ENCODE measurements around the gene LDB3. TPM values are rescaled to one million over a fixed set of nuclear protein-coding genes. Genes with fewer than 3 reads are reported as not detected.

Gene LDB3
- total RNA-seq, 2 experiments from 2014 or later, result not detected

- peaks cover 2% of the 10 kb centered on the region for H3K4me1 Mint-ChIP-seq
- H3K36me3 Mint-ChIP-seq, result no peaks in the 10 kb centered on the region
- H3K9me3 Mint-ChIP-seq, result no peaks in the 10 kb centered on the region
- POLR2A ChIA-PET, result no interaction called here
- no peak overlapping the region for H3K4me3 Mint-ChIP-seq
- ATAC-seq (ENCODE audit: low read depth) (no peak), DNase-seq (no peak)
- no peaks in the 10 kb centered on the region for H3K27me3 Mint-ChIP-seq
- H3K27ac Mint-ChIP-seq, result no peak overlapping the region
Observed at GRCh38 chr10:86678999-86679792, 10.9 kb downstream of the LDB3 start.

- POLR2A ChIA-PET, result no interaction called here
- H3K4me1 Mint-ChIP-seq, result peaks cover 2% of the 10 kb centered on the region
- no peaks in the 10 kb centered on the region for H3K9me3 Mint-ChIP-seq
- no peaks in the 10 kb centered on the region for H3K36me3 Mint-ChIP-seq
- no peaks in the 10 kb centered on the region for H3K27me3 Mint-ChIP-seq
- no peak overlapping the region for H3K27ac Mint-ChIP-seq
- no peak overlapping the region for H3K4me3 Mint-ChIP-seq
- ATAC-seq (ENCODE audit: low read depth) (no peak), DNase-seq (no peak)
Observed at GRCh38 chr10:86681047-86681446, 12.7 kb downstream of the LDB3 start.

GRCh38 chr10:86681722-86682386, 13.5 kb downstream of the LDB3 start:
- DNase-seq (no peak), ATAC-seq (ENCODE audit: low read depth) (no peak)
- Mint-ChIP-seq H3K4me3 (no peak overlapping the region), H3K36me3 (no peaks in the 10 kb centered on the region), H3K9me3 (no peaks in the 10 kb centered on the region), H3K27me3 (no peaks in the 10 kb centered on the region), H3K4me1 (peaks cover 2% of the 10 kb centered on the region), H3K27ac (no peak overlapping the region)
- POLR2A ChIA-PET, result no interaction called here

- Mint-ChIP-seq H3K4me3 (no peak overlapping the region), H3K9me3 (no peaks in the 10 kb centered on the region), H3K4me1 (peaks cover 2% of the 10 kb centered on the region), H3K36me3 (no peaks in the 10 kb centered on the region), H3K27me3 (no peaks in the 10 kb centered on the region), H3K27ac (no peak overlapping the region)
- POLR2A ChIA-PET, result no interaction called here
- no peak for ATAC-seq (ENCODE audit: low read depth)
- no peak for DNase-seq
Observed at GRCh38 chr10:86682675-86683074, 14.4 kb downstream of the LDB3 start.

GRCh38 chr10:86684331-86685097, 16.2 kb downstream of the LDB3 start:
- Mint-ChIP-seq H3K9me3 (no peaks in the 10 kb centered on the region), H3K27me3 (no peaks in the 10 kb centered on the region), H3K27ac (no peak overlapping the region), H3K4me1 (peaks cover 7% of the 10 kb centered on the region), H3K36me3 (no peaks in the 10 kb centered on the region), H3K4me3 (no peak overlapping the region)
- DNase-seq (no peak), ATAC-seq (ENCODE audit: low read depth) (no peak)
- POLR2A ChIA-PET, result no interaction called here

- POLR2A ChIA-PET, result no interaction called here
- H3K4me1 Mint-ChIP-seq, result peaks cover 7% of the 10 kb centered on the region
- no peaks in the 10 kb centered on the region for H3K9me3 Mint-ChIP-seq
- no peak overlapping the region for H3K4me3 Mint-ChIP-seq
- H3K27me3 Mint-ChIP-seq, result no peaks in the 10 kb centered on the region
- no peak overlapping the region for H3K27ac Mint-ChIP-seq
- DNase-seq, result no peak
- H3K36me3 Mint-ChIP-seq, result no peaks in the 10 kb centered on the region
- no peak for ATAC-seq (ENCODE audit: low read depth)
Observed at GRCh38 chr10:86685416-86685815, 17.1 kb downstream of the LDB3 start.

- no peak overlapping the region for H3K27ac Mint-ChIP-seq
- H3K27me3 Mint-ChIP-seq, result no peaks in the 10 kb centered on the region
- no peak overlapping the region for H3K4me3 Mint-ChIP-seq
- H3K4me1 Mint-ChIP-seq, result peaks cover 7% of the 10 kb centered on the region
- POLR2A ChIA-PET, result no interaction called here
- H3K9me3 Mint-ChIP-seq, result no peaks in the 10 kb centered on the region
- DNase-seq (no peak), ATAC-seq (ENCODE audit: low read depth) (no peak)
- no peaks in the 10 kb centered on the region for H3K36me3 Mint-ChIP-seq
Observed at GRCh38 chr10:86685893-86686632, 17.8 kb downstream of the LDB3 start.

- Mint-ChIP-seq H3K27ac (no peak overlapping the region), H3K9me3 (no peaks in the 10 kb centered on the region), H3K36me3 (no peaks in the 10 kb centered on the region), H3K4me3 (no peak overlapping the region), H3K4me1 (peaks cover 7% of the 10 kb centered on the region), H3K27me3 (no peaks in the 10 kb centered on the region)
- POLR2A ChIA-PET, result no interaction called here
- ATAC-seq (ENCODE audit: low read depth) (no peak), DNase-seq (no peak)
Observed at GRCh38 chr10:86686972-86687371, 18.7 kb downstream of the LDB3 start.

GRCh38 chr10:86687750-86688149, 19.4 kb downstream of the LDB3 start:
- Mint-ChIP-seq H3K27me3 (no peaks in the 10 kb centered on the region), H3K36me3 (no peaks in the 10 kb centered on the region), H3K4me1 (peaks cover 7% of the 10 kb centered on the region), H3K4me3 (no peak overlapping the region), H3K27ac (no peak overlapping the region), H3K9me3 (no peaks in the 10 kb centered on the region)
- DNase-seq (no peak), ATAC-seq (ENCODE audit: low read depth) (no peak)
- POLR2A ChIA-PET, result no interaction called here

GRCh38 chr10:86688398-86688921, 20.1 kb downstream of the LDB3 start:
- DNase-seq (peak; percentile 45), ATAC-seq (ENCODE audit: low read depth) (peak; percentile 81)
- no peaks in the 10 kb centered on the region for H3K27me3 Mint-ChIP-seq
- POLR2A ChIA-PET, result no interaction called here
- peaks cover 7% of the 10 kb centered on the region for H3K4me1 Mint-ChIP-seq
- no peak overlapping the region for H3K27ac Mint-ChIP-seq
- no peak overlapping the region for H3K4me3 Mint-ChIP-seq
- no peaks in the 10 kb centered on the region for H3K9me3 Mint-ChIP-seq
- H3K36me3 Mint-ChIP-seq, result no peaks in the 10 kb centered on the region

- DNase-seq (no peak), ATAC-seq (ENCODE audit: low read depth) (no peak)
- Mint-ChIP-seq H3K4me3 (no peak overlapping the region), H3K27ac (no peak overlapping the region), H3K36me3 (no peaks in the 10 kb centered on the region), H3K9me3 (no peaks in the 10 kb centered on the region), H3K4me1 (peaks cover 7% of the 10 kb centered on the region), H3K27me3 (no peaks in the 10 kb centered on the region)
- POLR2A ChIA-PET, result no interaction called here
Observed at GRCh38 chr10:86689146-86689545, 20.8 kb downstream of the LDB3 start.

GRCh38 chr10:86690231-86690630, 21.9 kb downstream of the LDB3 start:
- H3K27me3 Mint-ChIP-seq, result no peaks in the 10 kb centered on the region
- no peaks in the 10 kb centered on the region for H3K36me3 Mint-ChIP-seq
- POLR2A ChIA-PET, result no interaction called here
- H3K4me3 Mint-ChIP-seq, result no peak overlapping the region
- no peak for ATAC-seq (ENCODE audit: low read depth)
- H3K27ac Mint-ChIP-seq, result no peak overlapping the region
- no peak for DNase-seq
- no peaks in the 10 kb centered on the region for H3K9me3 Mint-ChIP-seq
- peaks cover 7% of the 10 kb centered on the region for H3K4me1 Mint-ChIP-seq

GRCh38 chr10:86690657-86691084, 22.4 kb downstream of the LDB3 start:
- ATAC-seq (ENCODE audit: low read depth) (no peak), DNase-seq (no peak)
- H3K27ac Mint-ChIP-seq, result no peak overlapping the region
- POLR2A ChIA-PET, result interaction anchor here (0.6 kb wide), 1 partner anchor 192 kb away, joined by 4 read pairs; no protein-coding TSS in a partner anchor
- H3K4me1 Mint-ChIP-seq, result peaks cover 7% of the 10 kb centered on the region
- H3K9me3 Mint-ChIP-seq, result no peaks in the 10 kb centered on the region
- no peak overlapping the region for H3K4me3 Mint-ChIP-seq
- H3K27me3 Mint-ChIP-seq, result no peaks in the 10 kb centered on the region
- H3K36me3 Mint-ChIP-seq, result no peaks in the 10 kb centered on the region
